GM12874 (cell line): ENCODE data around the gene VTI1A.

ENCODE experiments used
- TF ChIP-seq, protein P1 (sequence below): IDR thresholded peaks from 2 replicates; pipeline ENCODE4 v1.5.1; 2011; ENCODE audit warnings: low read depth, mild to moderate bottlenecking, control low read depth, low read length, moderate library complexity; ENCODE audit not compliant: insufficient read depth

Gene VTI1A

DNA sequence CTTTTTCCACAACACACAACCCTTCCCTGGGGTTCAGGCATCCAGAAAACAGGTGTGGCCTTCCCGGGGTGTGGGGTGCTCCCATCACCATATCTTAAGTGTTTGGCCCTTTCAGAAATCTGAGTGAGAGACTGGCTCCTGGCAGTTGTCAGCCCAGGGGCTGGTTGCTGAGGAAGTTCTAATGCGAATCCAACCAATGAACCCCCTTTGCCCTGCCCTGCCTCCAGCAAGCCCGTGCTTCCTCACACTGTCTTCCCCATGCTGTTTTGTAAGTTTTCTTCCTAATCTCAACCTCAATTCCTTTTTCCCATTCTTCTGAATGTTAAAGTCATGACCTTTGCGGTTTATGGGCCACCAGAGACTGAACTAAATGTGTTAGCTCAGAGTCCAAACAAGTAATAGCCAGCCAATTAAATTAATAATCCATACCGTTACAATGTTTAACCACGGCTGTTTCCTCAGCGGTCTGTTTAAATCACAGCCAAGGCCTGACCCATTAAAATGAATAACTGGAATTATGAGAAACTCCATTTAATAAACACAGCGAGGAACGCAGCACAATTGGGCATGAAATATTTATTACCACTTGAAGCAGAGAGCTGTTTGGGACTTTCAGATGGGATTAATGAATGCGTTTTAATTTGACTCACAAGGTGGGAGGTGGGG, 412.1 kb downstream of the VTI1A start:
- TF ChIP-seq, protein P1, sequence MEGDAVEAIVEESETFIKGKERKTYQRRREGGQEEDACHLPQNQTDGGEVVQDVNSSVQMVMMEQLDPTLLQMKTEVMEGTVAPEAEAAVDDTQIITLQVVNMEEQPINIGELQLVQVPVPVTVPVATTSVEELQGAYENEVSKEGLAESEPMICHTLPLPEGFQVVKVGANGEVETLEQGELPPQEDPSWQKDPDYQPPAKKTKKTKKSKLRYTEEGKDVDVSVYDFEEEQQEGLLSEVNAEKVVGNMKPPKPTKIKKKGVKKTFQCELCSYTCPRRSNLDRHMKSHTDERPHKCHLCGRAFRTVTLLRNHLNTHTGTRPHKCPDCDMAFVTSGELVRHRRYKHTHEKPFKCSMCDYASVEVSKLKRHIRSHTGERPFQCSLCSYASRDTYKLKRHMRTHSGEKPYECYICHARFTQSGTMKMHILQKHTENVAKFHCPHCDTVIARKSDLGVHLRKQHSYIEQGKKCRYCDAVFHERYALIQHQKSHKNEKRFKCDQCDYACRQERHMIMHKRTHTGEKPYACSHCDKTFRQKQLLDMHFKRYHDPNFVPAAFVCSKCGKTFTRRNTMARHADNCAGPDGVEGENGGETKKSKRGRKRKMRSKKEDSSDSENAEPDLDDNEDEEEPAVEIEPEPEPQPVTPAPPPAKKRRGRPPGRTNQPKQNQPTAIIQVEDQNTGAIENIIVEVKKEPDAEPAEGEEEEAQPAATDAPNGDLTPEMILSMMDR, result no peak

DNA sequence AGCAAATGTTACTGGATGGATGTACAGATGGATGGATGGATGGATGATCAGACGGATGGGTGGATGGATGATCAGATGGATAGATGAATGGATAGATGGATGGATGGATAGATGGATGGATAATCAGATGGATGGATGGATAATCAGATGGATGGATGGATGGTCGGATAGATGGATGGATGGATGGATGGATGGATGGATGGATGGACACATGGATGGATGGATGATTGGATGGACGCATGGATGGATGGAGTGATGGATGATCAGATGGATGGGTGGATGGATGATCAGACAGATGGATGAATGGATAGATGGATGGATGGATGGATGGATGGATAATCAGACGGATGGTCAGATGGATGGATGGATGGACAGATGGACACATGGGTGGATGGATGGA, 412.8 kb downstream of the VTI1A start:
- TF ChIP-seq, protein P1, result no peak
